Measurements from ENCODE around the gene TMEM185B. TPM values are rescaled to one million over a fixed set of nuclear protein-coding genes. Genes with fewer than 3 reads are reported as not detected.

Gene TMEM185B
- total RNA-seq (2012; rRNA removed) (16.4 and 17.7 TPM in 2 replicates), polyA plus RNA-seq (2012; rRNA removed) (25.2 and 26.1 TPM in 2 replicates), Bru-seq, nascent RNA (percentile 68 among the genes with signal in this experiment), BruChase-seq, experiment 1, labeled RNA remaining after a 6-hour chase (percentile 96 among the genes with signal in this experiment), BruChase-seq, experiment 2, labeled RNA remaining after a 2-hour chase (percentile 94 among the genes with signal in this experiment)
- polyA plus RNA-seq (2012; cell fraction: cytosol; rRNA removed): 21.9 and 30.3 TPM in 2 replicates
- 8.1 and 11.7 TPM in 2 replicates for polyA plus RNA-seq (2012; cell fraction: nucleus; rRNA removed; ENCODE audit: low replicate concordance)
- long read RNA-seq, transcript TMEM185B-201 (1 exons, 2,131 nt): major isoform, 30 of 30 reads
- long read RNA-seq, partial matches to known transcripts: 0 of 30 reads
- long read RNA-seq, other reads (novel, unspliced or antisense): 0 of 30 reads

- Histone ChIP-seq H3K27me3 (ENCODE audit: control insufficient read depth, insufficient read depth, low read length) (peaks cover 4% of the 10 kb centered on the region; the same call in 1 of the 2 replicates), H2BK120ac (ENCODE audit: low read depth, low read length) (peak within 1 kb of the TSS; percentile 79), H3K9me3 (ENCODE audit: control insufficient read depth, insufficient read depth, low read length) (peaks cover 7% of the 10 kb centered on the region), H2BK20ac (ENCODE audit: low read depth, low read length) (no peak within 1 kb of the TSS), H4K91ac (ENCODE audit: insufficient read depth, low read depth, low read length) (peak within 1 kb of the TSS; percentile 88), H3K18ac (ENCODE audit: low read depth, low read length) (peak within 1 kb of the TSS; percentile 72; the same call in 1 of the 2 replicates), H3K4me2 (ENCODE audit: low read depth, low read length) (peak within 1 kb of the TSS; percentile 79), H3K9ac (ENCODE audit: low read depth, low read length) (peak within 1 kb of the TSS; percentile 65), H3K36me3 (ENCODE audit: control insufficient read depth, insufficient read depth, low read length) (peaks cover 6% of the 10 kb centered on the region; the same call in 1 of the 2 replicates), H3K23ac (ENCODE audit: low read depth, low read length) (peak within 1 kb of the TSS; percentile 65), H3K27ac (ENCODE audit: insufficient read depth, low read length) (peak within 1 kb of the TSS; percentile 89), H2AK9ac (replicated peaks; ENCODE audit: low read depth, low read length, poor library complexity) (peak within 1 kb of the TSS; percentile 97), H3K14ac (replicated peaks; ENCODE audit: low read depth, low read length) (peak within 1 kb of the TSS; percentile 83), H3K56ac (ENCODE audit: extremely low read depth, insufficient read depth, low read length) (peak within 1 kb of the TSS; percentile 49; the same call in 1 of the 2 replicates), H3K4ac (ENCODE audit: low read depth, low read length) (peak within 1 kb of the TSS; percentile 89), H3K4me3 (ENCODE audit: insufficient read depth, low read depth, low read length) (peak within 1 kb of the TSS; percentile 81), H3K79me1 (ENCODE audit: low read depth in 1 of 2, low read length in 2 of 2) (peaks cover 24 to 31% of the 10 kb centered on the region in 2 experiments), H4K5ac (ENCODE audit: low read depth, low read length) (peak within 1 kb of the TSS; percentile 89), H2BK5ac (ENCODE audit: low read depth, low read length, poor library complexity, severe bottlenecking) (peak within 1 kb of the TSS; percentile 95), H3K4me1 (ENCODE audit: control insufficient read depth, insufficient read depth, low read length) (peaks cover 12% of the 10 kb centered on the region), H4K8ac (ENCODE audit: low read depth in 2 of 2, low read length in 2 of 2) (peak within 1 kb of the TSS; percentile 94 to 99), H2AFZ (replicated peaks; ENCODE audit: low read length, poor library complexity) (peak within 1 kb of the TSS; percentile 97), H2BK15ac (ENCODE audit: low read depth, low read length) (peak within 1 kb of the TSS; percentile 59; the same call in 2 of the 3 replicates), H2AK5ac (ENCODE audit: low read depth, low read length) (peak within 1 kb of the TSS; percentile 94), H4K20me1 (ENCODE audit: insufficient read depth, low read length) (no peaks in the 10 kb centered on the region; the same call in 1 of the 2 replicates), H3K9me1 (ENCODE audit: insufficient read depth, low read length) (peaks cover 8% of the 10 kb centered on the region; the same call in 1 of the 2 replicates)
- BruUV-seq (replicated peaks): no TSS peak
- ATAC-seq (ENCODE audit: low read depth) (peak; percentile 98), DNase-seq (peak; percentile 76)
- ChIA-PET CTCF (no interaction called here), POLR2A (ENCODE audit: unreplicated experiment) (interaction anchor here (0.5 to 0.6 kb wide), 2 partner anchors 8 to 68 kb away, joined by 3 read pairs; no protein-coding TSS in a partner anchor)
- in situ Hi-C loops (cut with MboI; ENCODE audit: low sequenced_read_pairs): no loop called here
- intact Hi-C loops (cut with micrococcal nuclease): no loop called here
- WGBS, 2 experiments (ENCODE audit: extremely low coverage in 2 of 2, insufficient read length in 1 of 2): 2% methylated on average over 47 of the region's 108 CpGs; no CpG with 5 or more reads in 1 of the 2 experiments
- dilution Hi-C loops (cut with HindIII; ENCODE audit: low sequenced_read_pairs, unreplicated experiment): no loop called here
- TF ChIP-seq CHD1 (IDR thresholded peaks at IDR 0.05; ENCODE audit: low read depth, low read length) (no peak), RCOR1 (IDR thresholded peaks at IDR 0.05; ENCODE audit: insufficient replicate concordance, low read length) (no peak), SMC3 (IDR thresholded peaks at IDR 0.05; ENCODE audit: low read depth, low read length) (peak; percentile 21; the same call in 1 of the 2 replicates), RAD21 (IDR thresholded peaks at IDR 0.05; ENCODE audit: low read length) (0 out of 2 replicates have a peak, but pooled peaks have one; percentile 1), CEBPB (IDR thresholded peaks at IDR 0.05; ENCODE audit: low read depth, low read length) (no peak), MAZ (IDR thresholded peaks at IDR 0.05; ENCODE audit: borderline replicate concordance, low read depth, low read length) (no peak; the same call in 1 of the 2 replicates), NFE2L2 (IDR thresholded peaks at IDR 0.05; ENCODE audit: low read depth, low read length) (no peak), RFX5 (IDR thresholded peaks at IDR 0.05; ENCODE audit: low read depth, low read length) (no peak), USF2 (IDR thresholded peaks at IDR 0.05; ENCODE audit: low read depth, low read length) (peak; percentile 97), FOS (IDR thresholded peaks at IDR 0.05; ENCODE audit: low read depth, low read length) (no peak), BHLHE40 (IDR thresholded peaks at IDR 0.05; ENCODE audit: low read depth, low read length) (peak; percentile 86), POLR2A (IDR thresholded peaks at IDR 0.05; ENCODE audit: low read depth, low read length) (peak; percentile 83), MAFK (IDR thresholded peaks at IDR 0.05; ENCODE audit: low read depth, low read length) (no peak)
- TF ChIP-seq, protein P1, sequence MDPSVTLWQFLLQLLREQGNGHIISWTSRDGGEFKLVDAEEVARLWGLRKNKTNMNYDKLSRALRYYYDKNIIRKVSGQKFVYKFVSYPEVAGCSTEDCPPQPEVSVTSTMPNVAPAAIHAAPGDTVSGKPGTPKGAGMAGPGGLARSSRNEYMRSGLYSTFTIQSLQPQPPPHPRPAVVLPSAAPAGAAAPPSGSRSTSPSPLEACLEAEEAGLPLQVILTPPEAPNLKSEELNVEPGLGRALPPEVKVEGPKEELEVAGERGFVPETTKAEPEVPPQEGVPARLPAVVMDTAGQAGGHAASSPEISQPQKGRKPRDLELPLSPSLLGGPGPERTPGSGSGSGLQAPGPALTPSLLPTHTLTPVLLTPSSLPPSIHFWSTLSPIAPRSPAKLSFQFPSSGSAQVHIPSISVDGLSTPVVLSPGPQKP (IDR thresholded peaks at IDR 0.05; ENCODE audit: borderline replicate concordance, low read depth, low read length): no peak
These were observed at the start of gene TMEM185B for GRCh38 chr2:120223034-120223912. TMEM185B (minus strand) TSS chr2:120223400; CDS start chr2:120222976, 424 bp downstream.

Measured in IMR-90 (cell line).